Glutamatergic neuron (in vitro differentiated cells): ENCODE results near the gene FAM124B. TPM values are rescaled to one million over a fixed set of nuclear protein-coding genes. Genes with fewer than 3 reads are reported as not detected.

Experiments
- DNase-seq: peaks from one replicate; pipeline ENCODE4 v3.0.0; 2022
- H3K27ac Mint-ChIP-seq: one replicate; pipeline ENCODE4 v1.8.0; 2020; ENCODE audit warnings: mild to moderate bottlenecking, mixed read lengths, inconsistent platforms; ENCODE audit not compliant: unreplicated experiment
- H3K27me3 Mint-ChIP-seq: one replicate; pipeline ENCODE4 v1.8.0; 2020; ENCODE audit warnings: mild to moderate bottlenecking, moderate library complexity, mixed read lengths, inconsistent platforms; ENCODE audit not compliant: unreplicated experiment
- H3K36me3 Mint-ChIP-seq: one replicate; pipeline ENCODE4 v1.8.0; 2020; ENCODE audit warnings: mild to moderate bottlenecking, mixed read lengths, inconsistent platforms; ENCODE audit not compliant: unreplicated experiment
- H3K4me1 Mint-ChIP-seq: one replicate; pipeline ENCODE4 v1.8.0; 2020; ENCODE audit warnings: mild to moderate bottlenecking, low read depth, mixed read lengths, inconsistent platforms; ENCODE audit not compliant: unreplicated experiment
- H3K4me3 Mint-ChIP-seq: one replicate; pipeline ENCODE4 v1.8.0; 2020; ENCODE audit warnings: mild to moderate bottlenecking, mixed read lengths, inconsistent platforms; ENCODE audit not compliant: unreplicated experiment
- H3K9me3 Mint-ChIP-seq: one replicate; pipeline ENCODE4 v1.8.0; 2020; ENCODE audit warnings: mild to moderate bottlenecking, moderate library complexity, mixed read lengths, inconsistent platforms; ENCODE audit not compliant: unreplicated experiment
- CTCF ChIP-seq: fragments of 200-600 bp; sonication (generic); IDR thresholded peaks from one replicate; pipeline ENCODE4 v1.5.0; 2021; ENCODE audit not compliant: partially characterized antibody, unreplicated experiment
- total RNA-seq: library from RNA; stranded (reverse); fragmentation: NEBNext Ultra II Directional; extraction: Animal tissue kit (Norgen Biotek cat#: 25700); gene quantifications from one replicate; pipeline ENCODE4 v1.2.1, GENCODE V29; 2021; ENCODE audit not compliant: unreplicated experiment

The FAM124B gene
- total RNA-seq, 1 donor from 2014 or later = 1.3 TPM

GRCh38 chr2:224444021-224444420 lies 42.1 kb upstream of the FAM124B start:
- peaks cover 4% of the 10 kb centered on the region for H3K27me3 Mint-ChIP-seq
- peak overlapping the region; percentile 53 for H3K4me3 Mint-ChIP-seq
- H3K4me1 Mint-ChIP-seq = no peaks in the 10 kb centered on the region
- DNase-seq = no peak
- H3K36me3 Mint-ChIP-seq = peaks cover 10% of the 10 kb centered on the region
- no peak overlapping the region for H3K27ac Mint-ChIP-seq
- H3K9me3 Mint-ChIP-seq = no peaks in the 10 kb centered on the region
- TF ChIP-seq CTCF = no peak

GRCh38 chr2:224442071-224442967 lies 40.4 kb upstream of the FAM124B start:
- peak; percentile 40 for DNase-seq
- Mint-ChIP-seq H3K4me1 (no peaks in the 10 kb centered on the region), H3K27me3 (peaks cover 6% of the 10 kb centered on the region), H3K36me3 (peaks cover 10% of the 10 kb centered on the region), H3K9me3 (no peaks in the 10 kb centered on the region), H3K4me3 (peak overlapping the region; percentile 90), H3K27ac (peak overlapping the region; percentile 72)
- TF ChIP-seq CTCF = no peak

- DNase-seq = no peak
- Mint-ChIP-seq H3K4me3 (no peak overlapping the region), H3K4me1 (no peaks in the 10 kb centered on the region), H3K36me3 (peaks cover 10% of the 10 kb centered on the region), H3K27ac (no peak overlapping the region), H3K27me3 (peaks cover 6% of the 10 kb centered on the region), H3K9me3 (no peaks in the 10 kb centered on the region)
- TF ChIP-seq CTCF = no peak
Observed at GRCh38 chr2:224440988-224441387, 39.1 kb upstream of the FAM124B start.

- peaks cover 5% of the 10 kb centered on the region for H3K36me3 Mint-ChIP-seq
- TF ChIP-seq CTCF = no peak
- DNase-seq = no peak
- H3K4me1 Mint-ChIP-seq = peaks cover under 1% of the 10 kb centered on the region
- H3K27me3 Mint-ChIP-seq = peaks cover 6% of the 10 kb centered on the region
- no peaks in the 10 kb centered on the region for H3K9me3 Mint-ChIP-seq
- no peak overlapping the region for H3K4me3 Mint-ChIP-seq
- H3K27ac Mint-ChIP-seq = no peak overlapping the region
Observed at GRCh38 chr2:224438726-224439125, 36.8 kb upstream of the FAM124B start.

- H3K27me3 Mint-ChIP-seq = peaks cover 5% of the 10 kb centered on the region
- no peaks in the 10 kb centered on the region for H3K9me3 Mint-ChIP-seq
- TF ChIP-seq CTCF = no peak
- peaks cover under 1% of the 10 kb centered on the region for H3K36me3 Mint-ChIP-seq
- peaks cover 6% of the 10 kb centered on the region for H3K4me1 Mint-ChIP-seq
- DNase-seq = no peak
- H3K4me3 Mint-ChIP-seq = no peak overlapping the region
- H3K27ac Mint-ChIP-seq = no peak overlapping the region
Observed at GRCh38 chr2:224436634-224437033, 34.7 kb upstream of the FAM124B start.
